ENCODE results near the gene DDX10.

Gene DDX10

DNA sequence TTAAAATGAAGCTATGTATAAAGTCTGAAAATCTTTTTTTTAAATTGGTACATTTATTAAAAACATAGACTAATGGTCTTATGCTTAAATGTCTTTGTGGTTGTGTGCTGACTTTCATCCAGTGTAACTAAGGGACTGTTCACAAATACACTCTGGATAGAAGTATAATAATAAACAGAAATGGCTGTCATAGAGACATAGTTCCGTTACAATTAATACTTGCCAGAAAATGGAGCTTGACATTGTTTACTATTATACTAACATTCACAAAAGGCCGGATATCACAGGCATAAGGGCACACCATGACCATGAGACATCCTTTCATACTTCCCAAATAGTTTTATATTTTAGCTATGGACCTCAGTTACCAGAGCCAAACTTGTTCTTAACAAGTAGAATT is 161.3 kb downstream of the DDX10 start:
- no peak for DNase-seq

DNA sequence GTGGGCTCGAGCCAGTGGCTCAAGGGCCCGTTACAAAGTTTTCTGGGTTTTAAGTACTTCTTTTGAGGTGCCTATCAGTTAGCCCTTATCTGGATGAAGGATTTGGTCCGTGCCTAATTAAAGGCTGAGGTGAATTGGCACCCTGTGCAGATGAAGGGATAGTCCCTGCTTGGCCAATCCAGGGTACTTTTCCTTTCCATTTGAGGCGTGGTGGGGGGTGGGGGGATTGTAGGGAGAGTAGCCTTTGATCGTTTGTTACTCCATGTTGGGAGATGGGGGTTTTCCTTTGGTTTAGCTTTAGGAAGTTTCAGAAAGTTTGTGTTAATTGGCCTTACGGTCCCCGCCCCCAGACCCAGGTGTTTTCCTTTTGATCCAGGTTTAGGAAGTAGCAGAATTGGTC is 170.8 kb downstream of the DDX10 start:
- DNase-seq: no peak

DNA sequence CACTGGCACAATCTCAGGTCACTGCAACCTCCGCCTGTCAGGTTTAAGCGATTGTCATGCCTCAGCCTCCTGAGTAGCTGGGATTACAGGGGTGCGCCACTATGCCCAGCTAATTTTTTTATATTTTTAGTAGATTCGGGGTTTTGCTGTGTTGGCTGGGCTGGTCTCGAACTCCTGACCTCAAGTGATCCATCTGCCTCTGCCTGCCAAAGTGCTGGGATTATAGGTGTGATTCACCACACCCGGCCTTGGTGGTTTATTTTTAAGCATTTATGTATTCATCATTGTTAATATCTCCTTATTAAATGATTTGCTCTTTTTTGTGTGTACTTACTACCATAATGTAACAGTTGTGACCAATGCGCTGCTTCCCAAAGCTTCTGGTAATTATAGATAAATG is 171.7 kb downstream of the DDX10 start:
- DNase-seq: no peak

DNA sequence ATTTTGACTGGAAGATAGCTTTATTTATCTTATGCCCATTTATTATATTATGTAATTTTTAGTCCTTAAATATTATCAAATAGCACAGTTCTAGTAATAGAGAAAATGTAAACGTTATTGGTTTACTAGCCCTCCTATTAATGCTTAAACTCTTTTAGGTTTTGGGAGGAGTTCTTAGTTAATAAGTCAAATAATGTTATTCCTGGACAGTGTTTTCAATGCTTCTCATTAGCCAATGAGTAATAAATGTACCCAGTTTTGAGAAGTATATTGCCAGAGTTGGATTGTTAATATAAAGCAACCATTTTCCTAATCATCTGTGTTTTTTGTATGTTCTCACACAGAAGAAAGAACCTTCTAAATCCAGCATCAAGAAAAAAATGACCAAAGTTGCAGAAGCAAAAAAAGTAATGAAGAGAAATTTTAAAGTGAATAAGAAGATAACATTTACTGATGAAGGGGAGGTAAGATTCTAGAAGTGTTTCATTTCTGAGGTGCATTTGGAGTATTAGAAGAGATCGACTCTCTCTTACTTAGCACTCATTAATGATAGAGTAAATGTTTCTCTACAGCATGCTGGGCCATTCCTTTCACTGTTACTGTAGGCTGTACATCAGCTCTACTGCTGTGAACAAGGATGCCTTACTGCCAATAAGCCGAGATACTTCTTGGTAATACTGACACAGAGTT is 173.4 kb downstream of the DDX10 start:
- DNase-seq: no peak

DNA sequence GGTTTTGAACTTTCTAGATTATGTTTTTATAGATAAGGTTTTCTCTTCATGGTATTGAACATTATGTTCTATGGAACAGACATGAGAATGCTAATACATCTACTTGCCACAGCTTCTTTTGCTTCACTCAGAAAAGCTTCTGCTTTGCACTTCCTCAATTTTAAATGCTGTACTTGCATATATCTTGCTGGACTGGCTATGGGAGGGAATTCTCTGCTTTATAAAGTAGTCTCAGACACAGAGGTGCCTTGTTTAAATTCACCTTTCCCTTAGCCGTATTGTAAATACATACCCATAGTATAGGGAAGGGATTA is 173.9 kb downstream of the DDX10 start:
- no peak for DNase-seq

DNA sequence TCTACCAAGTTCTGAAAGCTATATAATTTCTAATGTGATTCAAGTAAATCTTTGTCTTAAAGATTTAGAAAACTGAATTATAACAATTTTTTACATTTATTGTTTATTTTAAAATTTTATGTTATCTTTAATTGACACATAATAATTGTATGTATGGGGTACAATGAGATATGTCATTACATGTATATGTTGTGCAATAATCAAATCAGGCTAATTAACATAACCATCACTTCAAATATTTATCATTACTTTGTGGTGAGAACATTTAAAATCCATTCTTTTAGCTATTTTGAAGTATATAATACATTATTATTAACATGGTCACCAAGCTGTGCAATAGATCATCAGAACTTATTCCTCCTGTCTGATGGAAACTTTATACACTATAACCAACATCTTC is 181.1 kb downstream of the DDX10 start:
- no peak for DNase-seq

DNA sequence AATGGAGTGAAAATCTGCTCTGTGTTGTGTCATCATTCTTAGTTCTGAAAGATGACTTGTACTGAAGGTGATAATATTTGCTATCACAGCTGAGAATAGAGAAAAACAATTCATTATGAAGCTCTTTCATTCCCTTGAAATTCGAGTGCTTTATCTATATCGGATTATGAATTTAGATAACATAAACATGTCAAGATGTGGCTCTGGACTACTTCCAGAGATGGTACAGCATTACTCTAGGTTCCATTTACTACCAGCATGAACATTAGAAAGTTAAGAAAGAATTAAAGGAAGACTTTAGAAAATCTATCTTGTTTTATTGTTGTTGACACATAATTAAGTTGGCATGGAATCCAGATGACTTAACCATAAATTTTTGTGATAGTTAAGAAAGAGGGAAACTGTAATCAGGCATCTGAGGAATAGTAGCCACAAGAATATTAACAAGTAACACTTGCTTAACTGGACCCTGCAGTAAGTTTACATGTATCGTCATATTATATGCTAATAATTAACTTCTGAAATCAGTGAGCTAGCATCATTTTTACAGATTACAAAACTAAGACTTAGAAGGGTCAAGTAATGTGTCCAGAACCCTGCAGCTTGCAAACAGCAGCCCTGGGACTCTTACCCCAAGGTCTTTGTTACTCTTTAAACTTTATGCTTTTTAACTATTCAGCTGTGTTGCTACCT is 182.6 kb downstream of the DDX10 start:
- no peak for DNase-seq

DNA sequence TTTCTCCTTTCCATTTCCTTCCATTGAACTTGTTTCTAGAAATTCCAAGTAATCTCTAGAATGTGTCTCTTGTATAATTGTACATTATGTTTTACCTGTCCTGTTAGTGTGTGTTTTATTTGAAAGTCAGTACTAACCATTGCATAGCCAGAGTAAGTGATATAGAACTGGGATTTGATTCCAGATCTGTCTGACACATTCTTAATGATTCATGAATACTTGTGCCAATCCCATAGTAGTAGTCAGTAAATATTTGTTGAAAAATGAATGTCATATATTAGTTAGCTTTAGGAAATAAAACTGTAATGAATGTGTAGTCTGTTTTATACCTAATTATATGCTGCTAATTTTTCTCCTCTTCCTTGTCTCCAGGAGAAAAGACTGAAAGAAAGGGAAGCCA is 186.9 kb downstream of the DDX10 start:
- DNase-seq: no peak

DNA sequence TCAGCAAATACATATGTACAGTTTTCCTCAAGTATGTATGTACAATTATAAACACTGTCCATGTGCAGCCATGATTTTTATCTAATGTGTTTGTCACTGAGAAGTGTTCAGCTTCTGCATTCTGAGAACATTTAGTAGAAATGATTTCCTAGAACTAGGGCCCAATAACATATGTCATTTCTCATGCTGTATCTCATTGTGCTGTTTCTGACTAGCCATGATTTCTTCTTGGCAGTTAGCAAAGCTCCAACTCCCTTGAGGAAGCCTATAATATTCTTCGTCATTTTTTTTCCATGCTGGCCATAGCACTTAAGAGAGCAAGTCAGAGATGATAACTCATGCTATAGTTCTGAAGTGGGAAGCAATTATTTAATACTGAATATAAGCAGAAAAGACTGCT is 187.8 kb downstream of the DDX10 start:
- DNase-seq: peak in 1 of 2 experiments; percentile 2

DNA sequence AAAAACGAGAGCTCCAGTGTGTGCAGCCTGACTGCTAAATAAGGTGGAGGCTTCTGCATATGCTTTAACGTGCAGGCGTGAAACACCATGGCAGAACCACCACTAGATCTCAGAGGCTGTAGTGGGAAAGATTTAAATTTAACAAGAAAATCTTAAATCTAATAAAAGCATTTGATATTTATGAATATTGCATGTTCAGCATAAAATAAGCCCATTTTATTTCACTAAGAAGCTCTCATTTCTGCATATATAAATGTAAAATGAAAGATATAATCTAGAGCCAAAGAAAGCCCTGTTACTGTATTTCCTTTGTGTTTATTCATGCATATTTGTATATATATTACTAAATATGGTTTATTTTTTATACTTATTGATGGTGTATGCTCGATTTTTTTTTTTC is 188.3 kb downstream of the DDX10 start:
- no peak for DNase-seq

DNA sequence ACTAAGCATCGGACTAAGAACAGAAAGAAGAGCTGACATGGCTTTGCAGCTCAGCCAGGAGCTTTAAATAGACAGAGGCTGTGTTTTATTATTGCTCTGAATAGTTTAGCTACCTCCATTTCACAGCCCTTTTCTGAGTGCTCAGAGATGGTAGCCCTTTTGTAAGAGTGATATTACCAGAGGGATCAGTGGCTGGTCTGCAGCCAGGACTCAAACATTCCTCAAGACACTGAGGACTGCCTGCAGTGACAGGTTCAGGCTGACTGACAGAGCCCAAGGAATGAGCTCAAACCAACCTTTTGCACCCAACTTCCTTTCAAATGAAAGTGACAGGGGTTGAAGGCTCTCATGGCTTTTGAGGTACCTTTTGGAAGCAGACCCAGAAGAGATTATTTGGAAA is 189.0 kb downstream of the DDX10 start:
- DNase-seq: no peak

DNA sequence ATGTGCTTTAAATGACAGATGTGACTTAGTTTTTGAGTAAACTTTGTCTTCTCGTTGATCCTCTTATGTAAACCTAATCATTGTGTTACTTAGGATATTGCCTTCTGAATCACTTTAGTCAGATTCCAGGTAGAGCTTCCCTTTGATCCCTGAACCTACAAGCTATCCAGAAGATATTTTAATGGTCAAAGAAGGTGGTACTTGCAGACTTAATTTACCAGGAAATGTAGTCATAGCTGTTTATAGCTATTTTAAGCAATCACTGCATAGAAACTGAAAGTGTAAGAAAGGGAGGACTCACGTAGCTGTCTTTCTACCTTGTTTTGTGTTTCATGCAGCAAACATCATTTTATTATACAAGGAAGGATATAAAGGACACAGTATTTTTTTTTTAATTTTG is 189.5 kb downstream of the DDX10 start:
- DNase-seq: no peak

DNA sequence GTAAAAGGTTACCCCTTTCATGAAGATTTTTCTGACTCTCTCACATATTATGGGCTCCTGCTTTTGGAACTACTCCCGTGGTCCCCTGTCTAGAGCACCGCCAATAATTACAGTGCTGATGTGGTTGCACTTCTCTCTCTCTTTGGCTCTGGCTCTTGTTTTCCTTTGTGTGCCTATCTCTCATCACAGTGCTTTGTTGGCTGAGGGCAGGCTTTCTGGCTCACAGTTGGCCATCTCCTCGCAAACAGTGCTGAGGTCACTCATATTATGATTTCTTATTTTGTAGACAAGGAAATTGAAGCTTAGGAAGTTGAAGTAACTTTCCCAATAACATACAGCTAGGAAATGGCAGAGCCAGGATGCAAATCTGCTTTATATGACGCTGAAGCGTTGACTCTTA is 192.5 kb downstream of the DDX10 start:
- peak in 1 of 2 experiments; percentile 12 for DNase-seq

DNA sequence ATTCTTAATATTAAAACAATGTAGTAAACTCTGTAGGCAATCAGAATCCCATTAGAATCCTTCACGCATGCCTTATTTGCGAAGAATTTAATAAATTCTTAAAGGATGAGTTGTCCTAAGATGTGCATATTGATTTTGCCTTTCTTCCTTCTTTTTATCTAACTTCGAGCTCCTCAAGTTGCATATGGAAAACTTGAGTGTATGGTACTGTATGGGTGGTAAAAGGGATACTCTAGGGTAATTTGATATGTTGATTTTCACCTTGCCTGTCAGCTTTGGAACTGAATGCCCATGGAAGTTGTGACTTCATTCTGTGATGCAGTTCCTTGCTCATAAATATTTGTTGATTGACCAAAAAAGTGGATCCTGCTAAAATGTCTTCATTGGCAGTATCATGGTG is 193.8 kb downstream of the DDX10 start:
- DNase-seq: no peak

DNA sequence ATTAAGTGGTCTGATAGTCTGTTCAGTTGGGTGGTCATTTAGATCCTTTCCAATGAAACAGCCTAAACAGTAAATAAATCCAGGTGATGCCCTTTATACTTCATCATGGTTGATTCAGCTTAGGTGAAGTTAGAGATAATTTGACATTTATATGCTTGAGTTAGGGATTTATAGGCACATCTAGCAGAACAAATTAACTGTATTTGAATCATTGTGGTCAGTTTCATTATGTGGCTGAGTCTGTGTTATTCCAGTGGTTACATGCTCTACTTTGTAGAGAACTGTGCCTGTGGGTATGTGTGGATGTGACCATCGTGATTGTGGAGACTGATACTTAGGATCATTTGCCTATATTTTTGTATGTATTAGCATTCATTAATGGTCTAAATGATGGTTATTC is 194.6 kb downstream of the DDX10 start:
- no peak for DNase-seq

DNA sequence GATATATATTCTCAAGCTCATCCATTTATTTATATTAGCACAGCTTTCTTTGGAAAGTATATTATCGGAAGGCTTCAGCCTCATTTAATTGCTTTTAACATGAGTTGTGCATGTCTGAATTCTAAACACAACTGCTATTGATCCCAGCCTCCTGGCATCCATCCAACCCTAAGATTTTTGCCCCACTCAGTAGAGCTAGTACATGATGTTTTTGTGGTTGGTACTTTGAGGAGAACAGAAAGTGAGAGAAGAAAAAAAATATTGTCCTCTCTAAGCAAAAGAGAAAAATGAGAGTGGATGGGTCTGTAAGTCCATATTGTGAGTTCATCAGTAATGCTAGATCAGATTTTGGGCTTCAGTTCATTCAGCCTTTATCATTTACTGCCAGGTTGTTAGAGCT is 198.7 kb downstream of the DDX10 start:
- no peak for DNase-seq

DNA sequence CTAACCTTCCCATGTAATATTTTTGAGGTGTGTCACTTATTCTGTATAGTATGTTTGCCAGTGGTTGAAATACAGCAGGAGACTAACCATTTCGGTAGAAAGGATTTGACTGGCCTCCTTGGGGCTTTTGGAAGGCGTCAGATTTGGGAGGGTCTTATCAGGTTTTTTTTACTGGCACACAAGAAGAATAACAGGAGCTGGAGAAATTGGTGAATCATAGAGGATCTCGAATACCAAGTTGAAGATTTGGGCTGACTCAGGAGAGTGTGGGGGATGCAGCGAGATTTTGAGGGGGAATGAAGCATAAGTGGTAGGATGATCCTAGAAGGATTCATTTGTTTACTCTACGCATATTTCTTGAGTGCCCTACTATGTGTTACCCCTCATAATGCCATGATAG is 200.5 kb downstream of the DDX10 start:
- no peak for DNase-seq

DNA sequence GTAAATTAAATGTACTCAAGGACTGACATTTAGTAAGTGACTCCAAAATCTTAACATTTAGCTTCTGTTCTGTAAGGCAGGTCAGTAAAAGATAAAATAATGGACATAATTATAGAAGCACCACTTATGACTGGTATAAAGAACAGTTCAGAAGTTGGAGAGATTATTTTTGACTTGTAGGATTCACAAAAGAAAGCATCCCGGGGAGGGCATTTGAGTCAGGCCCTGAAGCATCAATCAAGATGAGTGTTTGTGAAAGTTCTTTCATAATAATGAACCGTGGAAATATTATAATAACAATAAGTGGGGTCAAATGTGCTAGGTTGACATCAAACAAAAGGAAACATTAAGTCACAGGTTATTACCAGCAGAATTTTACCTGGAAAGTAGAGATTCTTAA is 201.9 kb downstream of the DDX10 start:
- no peak for DNase-seq

DNA sequence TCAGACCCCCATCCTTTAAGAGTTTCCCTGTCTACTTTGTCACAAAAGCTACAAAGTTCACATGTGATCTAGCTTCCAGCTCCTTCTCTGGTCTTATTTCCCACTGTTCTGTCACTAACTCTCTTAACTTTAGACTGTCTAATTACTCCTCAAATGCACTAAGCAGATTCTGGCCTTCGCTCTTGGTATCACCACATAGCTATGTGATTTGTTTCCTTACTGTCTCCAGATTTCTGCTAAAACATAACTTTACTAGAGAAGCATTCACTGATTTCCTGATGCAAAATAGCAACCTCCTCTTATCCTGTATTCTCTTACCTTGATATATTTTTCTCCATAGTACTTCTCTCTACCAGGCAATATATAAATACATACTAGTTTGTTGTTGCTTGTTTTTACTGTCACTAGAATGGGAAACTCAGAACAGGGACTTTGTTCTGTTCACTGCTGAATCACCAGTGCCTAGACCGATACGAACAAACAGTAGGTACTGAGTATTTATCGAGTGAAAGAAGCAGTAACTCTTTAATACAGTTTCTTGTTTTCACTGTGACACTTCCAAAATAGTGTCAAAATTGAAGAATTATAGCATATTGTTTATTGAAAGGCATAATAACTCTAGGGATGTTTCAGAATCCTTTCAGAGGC is 205.6 kb downstream of the DDX10 start:
- DNase-seq: no peak

DNA sequence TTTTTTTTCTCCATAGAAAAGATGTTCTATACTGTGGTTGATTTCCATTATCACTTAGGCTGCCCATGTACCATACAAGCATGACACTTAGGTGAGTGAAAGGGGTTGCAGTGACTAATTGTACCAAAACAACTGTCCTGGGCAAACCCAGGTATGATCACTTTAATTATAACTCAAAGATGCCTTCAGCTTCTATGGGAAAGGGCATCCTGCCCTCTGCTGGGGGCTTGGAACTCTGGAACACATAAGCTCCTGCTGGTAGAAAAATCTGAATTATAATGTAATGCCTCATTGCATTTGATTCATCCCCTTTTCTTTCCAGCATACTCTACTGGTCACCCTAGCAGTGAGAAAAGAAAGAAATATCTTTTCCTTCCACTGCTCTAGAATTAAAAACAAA is 206.3 kb downstream of the DDX10 start:
- DNase-seq: peak; percentile 12 to 37

DNA sequence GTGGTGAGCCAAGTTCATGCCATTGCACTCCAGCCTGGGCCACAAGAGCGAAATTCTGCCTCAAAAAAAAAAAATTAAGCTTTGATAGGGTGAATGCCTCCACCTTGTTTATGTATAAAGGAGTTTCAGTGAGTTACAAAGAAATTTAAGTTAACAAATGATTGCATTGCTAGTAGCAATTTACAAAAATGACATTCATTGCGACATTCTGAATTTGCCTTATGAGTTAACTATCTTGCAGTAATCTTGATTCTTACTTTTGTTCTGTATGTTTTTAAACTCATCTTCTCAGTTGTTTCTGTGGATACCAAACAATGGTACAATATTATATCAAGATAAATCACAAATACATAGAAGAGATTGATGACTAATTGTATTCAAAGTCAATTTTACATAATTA is 207.0 kb downstream of the DDX10 start:
- no peak for DNase-seq

DNA sequence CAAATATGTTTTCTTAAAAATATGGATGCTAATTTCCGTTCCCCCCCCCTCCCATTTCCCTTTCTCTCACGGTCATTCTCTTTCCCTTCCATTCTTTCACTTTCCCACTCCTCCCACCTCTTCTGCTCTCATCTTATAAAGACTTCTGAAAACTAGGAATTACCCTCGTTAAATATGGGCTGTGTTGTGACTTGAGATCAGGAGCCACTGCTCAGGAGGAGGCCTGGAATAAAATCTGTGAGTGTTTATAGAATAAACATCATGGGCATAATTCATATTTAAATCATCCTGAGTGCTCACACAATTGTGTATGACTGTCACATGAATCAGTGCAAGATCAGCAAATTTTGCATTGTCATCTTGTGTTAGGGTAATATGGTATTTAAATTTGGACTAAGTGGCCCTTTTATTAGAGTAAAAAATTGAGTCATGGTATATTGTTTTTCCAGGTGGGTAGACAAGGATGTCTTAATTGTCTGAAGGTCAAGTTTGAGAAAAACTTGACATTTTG is 208.0 kb downstream of the DDX10 start:
- DNase-seq: no peak

DNA sequence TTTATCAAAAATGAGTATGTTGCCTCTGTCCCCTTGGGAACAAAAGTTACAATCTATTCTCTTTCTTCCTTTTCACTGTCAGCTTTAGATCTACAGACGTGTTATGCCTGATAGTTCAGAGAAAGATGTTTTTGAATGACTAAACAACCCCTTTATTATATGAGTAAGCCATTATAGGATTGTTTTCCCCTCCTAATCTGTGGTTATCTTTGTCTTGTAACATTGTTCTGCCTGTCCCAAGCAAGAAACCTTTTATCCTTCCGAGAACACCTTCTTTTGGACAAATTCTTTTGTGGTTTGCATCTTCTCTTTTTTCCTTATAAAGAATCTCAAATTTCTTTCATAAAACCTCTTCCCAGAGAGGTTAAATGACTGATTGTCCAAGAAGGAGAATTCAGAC is 208.4 kb downstream of the DDX10 start:
- no peak for DNase-seq

DNA sequence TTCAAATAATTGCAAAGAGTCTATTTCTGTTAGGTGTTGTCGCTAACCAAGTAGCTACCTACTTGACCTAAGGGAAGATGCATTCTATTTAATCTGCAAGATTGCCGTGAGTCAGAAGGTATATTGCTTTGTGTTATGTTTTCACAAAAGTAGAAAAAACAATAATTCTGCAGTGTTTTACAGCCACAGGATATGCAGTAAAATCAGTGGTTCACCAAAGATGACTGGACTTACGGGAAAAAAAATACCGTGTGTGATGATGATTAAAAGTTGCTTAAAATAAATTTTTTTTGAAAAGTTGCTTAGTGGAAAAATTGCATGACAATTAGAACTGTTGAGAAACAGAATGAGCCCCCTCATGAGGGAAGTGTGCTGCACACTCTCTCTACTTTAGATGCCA is 209.1 kb downstream of the DDX10 start:
- no peak for DNase-seq

DNA sequence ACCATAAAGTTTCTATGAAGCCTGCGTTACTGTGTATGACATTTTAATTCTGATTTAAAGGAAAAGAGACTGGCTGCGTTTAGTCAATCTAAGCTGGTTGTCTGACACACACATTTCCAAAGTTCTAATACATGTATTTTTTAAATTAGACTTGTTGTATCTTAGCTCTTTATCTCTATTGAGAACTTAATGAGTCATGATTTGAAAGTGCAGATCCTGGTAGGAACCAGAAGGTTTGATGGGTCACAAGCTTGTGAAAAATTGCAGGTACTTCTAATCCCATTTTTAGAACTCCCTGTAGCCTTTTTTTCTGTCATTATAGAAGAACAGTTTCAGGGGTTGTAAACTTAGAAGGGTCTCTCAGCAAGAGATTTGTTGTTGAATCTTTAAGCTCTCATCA is 210.3 kb downstream of the DDX10 start:
- no peak for DNase-seq

Data from NCI-H446 (cell line).